ENCODE results near the gene SLC15A1.

GRCh38 chr13:98691360-98691759 lies 61.1 kb downstream of the SLC15A1 start:
- TF ChIP-seq POLR2A (IDR thresholded peaks at IDR 0.05; ENCODE audit: low read length) = no peak
- TF ChIP-seq GATA1 (IDR thresholded peaks at IDR 0.05; ENCODE audit: low read depth, low read length) = no peak
